HG03139 (cell line): ENCODE measurements around the gene UBE2V1.
"Not testable (repeated sequence)": the region's sequence is repeated elsewhere in the genome, so short reads cannot be mapped to it uniquely, and the experiment has no call there.

Experiments used
- ATAC-seq: cut with Tn5 transposase; IDR thresholded peaks from one replicate; pipeline ENCODE4 v1.9.1; 2021; ENCODE audit not compliant: unreplicated experiment

UBE2V1 gene

DNA sequence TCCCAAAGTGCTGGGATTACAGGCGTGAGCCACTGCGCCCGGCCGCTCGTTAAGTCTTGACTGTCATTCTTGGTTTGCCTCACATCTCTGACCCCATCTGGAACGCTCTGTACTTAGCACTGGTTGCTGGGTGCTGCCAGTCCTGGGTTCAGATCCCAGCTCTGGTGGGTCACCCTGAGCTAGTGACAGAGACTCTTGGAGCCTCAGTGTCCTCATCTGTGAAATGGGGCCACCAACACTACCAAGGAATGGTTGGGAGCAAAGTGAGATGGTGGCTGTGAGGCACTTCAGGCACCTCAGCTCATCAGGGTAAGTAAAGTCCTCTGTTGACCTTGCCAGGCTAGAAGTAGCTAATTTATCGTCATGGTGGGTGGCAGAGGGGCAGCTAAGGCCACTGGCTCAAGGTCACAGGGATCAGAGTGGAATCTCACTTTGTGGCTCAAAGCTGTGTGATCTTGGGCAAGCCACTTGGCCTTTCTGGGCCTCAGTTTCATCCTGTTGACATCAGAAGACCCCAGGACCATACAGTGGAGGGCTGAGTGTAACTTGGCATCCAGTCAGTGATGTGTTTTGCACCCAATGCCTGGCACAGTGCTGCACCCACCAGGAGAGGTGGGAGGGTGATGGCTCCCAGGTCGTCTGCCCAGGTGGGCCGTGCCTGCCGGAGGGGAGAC lies 46.7 kb downstream of the UBE2V1 start:
- ATAC-seq: no peak

GRCh38 chr20:50065325-50065615 lies 47.7 kb downstream of the UBE2V1 start:
- no peak for ATAC-seq

GRCh38 chr20:50063763-50064162 lies 49.2 kb downstream of the UBE2V1 start:
- not testable (repeated sequence) for ATAC-seq

GRCh38 chr20:50062006-50062838 lies 50.7 kb downstream of the UBE2V1 start:
- no peak for ATAC-seq

DNA sequence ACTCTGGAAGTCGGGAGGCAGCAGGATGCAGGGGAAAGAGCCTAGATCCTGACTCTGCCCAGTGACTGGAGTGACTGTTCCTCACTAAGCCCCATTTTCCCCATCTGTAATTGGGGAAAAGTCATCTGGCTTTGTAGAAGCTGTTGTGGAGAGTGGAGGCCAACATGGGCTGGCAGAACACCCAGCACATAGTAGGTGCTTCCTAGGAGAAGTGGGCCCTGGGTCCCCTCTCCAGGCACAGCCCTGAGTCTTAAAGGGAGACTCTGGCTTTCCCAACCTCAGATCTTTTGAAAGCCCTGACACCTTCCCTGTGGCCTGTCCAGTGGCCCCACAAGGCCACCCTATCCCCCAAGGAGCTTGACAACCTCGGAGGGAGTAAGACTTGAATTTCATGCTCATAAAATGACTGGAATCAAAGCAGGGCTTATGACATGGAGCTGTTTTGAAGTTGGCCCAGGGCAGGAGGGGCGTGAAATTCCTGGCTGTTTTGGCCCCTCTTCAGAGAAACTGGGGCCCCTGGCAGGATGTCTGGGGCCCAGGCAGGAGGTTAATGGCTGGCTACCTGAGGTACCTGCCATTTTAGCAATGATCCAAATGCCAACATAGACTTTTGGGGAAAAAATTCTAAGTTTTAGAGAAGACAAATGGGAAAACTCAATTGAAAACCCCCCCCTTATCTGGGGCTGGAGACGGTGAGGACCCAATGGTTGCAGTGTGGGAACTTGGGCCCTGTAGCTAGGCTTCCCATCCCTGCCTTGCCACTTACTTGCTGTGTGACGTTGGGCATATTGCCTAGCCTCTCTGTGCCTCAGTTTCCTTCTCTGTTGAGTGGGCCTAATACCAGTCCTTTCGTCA lies 51.6 kb downstream of the UBE2V1 start:
- ATAC-seq: no peak

- ATAC-seq: no peak
Observed at GRCh38 chr20:50058662-50059402, 54.1 kb downstream of the UBE2V1 start.

DNA sequence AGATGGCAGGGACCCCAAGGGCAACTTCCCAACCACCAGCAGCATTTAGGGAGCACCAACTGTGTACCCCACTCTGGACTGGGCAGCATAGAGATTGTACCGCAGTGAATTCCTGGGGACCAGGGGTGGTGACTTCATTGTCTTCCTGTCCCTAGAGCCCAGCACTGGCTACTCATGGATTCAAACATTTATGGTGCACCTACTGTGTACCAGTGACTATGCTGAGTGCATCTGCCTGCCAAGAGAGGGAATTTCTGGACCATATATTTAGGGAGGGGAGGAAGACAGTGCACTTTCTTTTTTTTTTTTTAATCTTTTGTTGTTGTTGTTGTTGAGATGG lies 55.3 kb downstream of the UBE2V1 start:
- ATAC-seq: no peak

DNA sequence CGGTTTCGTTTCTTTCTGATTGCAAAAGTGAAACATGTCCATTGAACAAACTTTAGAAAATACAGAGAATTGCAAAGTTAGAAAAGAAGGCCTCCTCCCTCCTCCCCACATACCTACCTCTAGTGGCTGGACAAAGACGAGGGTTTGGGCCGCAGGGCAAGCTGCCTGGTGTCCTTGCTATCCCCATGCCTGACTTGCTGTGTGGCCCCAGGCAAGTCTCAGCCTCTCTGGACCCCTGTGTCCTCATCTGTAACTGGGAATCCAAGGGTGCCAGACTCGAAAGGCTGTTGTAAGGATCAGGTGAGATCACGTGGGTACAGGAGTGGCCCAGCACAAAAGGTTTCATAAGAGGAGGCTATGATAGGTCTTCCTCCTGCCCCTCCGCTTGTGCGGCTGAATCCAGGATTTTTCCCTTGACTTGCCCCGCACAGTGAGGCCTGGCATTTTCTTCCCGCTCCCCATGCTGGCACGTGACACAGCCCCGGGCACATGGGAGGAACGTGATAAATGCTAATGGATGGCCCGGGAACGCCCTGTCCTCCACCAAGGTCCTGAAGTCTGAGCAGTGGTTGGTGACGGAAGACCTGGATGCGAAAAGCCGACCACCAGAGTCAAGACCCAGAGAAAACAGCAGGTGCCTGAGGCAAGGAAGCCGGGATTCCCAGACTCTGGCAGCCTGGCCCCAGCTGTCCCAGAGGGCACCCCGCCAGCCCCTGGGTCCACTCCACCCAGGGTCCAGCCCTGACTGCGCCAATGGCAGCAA lies 55.8 kb downstream of the UBE2V1 start:
- no peak for ATAC-seq

GRCh38 chr20:50056408-50056926 lies 56.5 kb downstream of the UBE2V1 start:
- ATAC-seq: no peak

DNA sequence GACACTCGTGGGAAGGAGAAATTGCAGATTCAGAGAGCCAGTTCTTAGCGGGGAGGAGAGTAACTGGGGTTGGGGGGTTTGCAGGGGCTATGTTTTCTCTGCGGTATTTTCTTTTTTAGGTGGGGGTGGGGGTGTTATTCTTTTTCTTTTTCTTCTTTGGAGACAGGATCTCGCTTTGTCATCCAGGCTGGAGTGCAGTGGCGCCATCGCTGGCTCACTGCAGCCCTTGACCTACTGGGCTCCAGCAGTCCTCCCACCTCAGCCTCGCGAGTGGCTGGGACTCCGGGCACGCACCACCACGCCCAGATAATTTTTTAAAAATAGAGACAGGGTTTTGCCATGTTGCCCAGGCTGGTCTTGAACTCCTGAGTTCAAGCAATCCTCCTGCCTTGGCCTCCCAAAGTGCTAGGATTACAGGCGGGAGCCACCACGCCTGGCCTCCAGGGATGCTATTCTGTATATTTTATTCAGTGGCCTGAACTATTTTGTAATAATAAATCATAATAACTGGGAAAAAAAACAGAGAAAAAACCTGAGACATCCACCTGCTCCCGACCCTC lies 57.3 kb downstream of the UBE2V1 start:
- no peak for ATAC-seq

DNA sequence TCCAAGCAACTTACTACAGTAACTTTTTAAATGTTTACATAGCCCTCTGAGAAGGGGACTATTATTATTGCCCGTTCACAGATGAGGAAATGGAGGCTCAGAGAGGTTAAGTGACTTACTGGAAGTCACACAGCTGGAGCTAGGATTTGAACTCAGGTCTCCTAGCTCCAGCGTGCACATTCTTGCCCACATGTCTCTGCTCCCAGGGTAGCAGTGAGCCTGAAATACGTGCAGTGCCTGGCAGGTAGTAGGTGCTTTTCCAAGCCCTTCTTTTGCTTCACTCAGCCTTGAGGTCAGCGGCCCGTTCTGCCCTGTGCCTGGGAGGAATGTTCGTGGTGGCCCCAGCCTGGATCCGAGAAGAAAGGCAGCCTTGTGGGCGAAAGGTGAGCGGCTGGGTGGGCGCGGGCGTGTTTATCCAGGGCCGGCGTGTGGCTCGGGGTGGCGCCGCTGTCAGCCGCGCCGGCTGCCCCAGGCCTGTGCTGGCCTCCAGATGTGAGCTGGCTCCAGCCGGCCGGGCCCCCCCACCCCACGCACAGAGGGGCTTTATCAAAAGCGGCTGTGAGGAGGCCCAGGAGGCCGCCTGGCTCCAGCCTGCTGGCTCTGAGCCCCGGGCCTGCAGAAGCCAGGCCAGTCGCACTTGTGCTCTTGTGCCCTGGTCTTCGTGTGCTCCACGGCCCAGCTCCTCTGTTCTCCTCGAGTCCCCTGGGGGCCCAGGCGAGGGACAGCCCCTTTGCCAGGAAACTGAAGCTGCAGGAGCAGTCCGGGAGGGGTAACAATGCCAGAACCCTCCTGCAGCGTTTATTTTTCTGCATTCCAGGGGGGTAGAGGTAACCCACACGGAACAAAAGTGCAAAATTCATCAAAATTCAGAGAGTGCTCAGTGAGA lies 58.1 kb downstream of the UBE2V1 start:
- ATAC-seq: no peak

DNA sequence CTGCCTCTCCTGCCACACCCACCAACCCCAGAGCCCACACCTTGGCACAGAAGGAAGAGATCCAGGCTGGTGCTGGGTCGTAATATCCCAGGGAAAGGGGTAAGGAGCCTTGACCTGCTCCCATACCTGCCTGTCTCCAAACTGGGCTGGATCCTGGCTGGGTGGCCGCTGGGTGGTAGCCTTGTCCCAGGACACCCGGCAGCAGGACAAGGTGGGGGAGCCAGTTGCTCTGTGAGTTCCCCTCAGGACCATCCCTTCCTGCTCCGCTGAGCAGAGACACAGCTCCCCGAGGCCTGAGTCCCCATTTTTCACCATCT lies 58.8 kb downstream of the UBE2V1 start:
- ATAC-seq: no peak

DNA sequence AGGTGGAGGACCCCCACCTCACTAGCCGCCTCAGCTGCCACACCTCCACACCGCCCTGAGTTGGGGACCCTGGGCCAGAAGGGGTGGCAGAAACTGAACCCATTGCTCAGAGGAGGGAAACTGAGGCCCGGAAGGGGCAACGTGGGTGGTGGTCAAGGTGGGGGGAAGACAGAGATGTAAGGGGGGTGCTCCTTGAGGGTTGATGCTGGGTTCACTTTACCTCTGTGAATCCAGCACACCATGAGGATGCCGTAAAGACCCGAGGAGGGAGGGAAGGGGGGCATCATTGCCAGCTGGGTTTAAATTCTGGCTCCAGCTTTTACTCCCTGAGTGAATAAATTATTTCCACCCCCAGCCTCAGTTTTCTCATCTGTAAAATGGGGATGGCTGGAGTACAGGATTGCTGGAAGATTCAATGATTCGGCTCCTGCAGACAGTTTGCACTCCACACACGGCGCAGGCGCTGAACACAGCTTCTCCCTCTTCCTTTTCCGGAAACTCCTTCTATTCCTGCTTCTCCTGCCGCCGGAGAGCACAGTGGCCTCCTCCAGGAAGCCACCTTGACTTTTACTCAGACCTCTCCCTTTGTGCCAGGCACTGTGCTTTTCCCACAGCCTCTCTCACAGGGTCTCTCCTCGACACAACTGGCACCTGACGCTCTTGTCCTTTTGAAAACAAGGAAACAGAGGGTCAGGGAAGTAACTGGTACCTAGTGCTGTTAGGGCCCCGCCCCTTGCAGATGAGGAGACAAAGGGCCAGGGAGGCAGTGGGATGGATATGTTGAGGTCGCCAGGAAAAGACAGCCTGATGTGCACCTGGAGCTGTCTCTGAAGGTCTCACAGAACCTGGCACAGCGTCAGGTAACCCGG lies 59.4 kb downstream of the UBE2V1 start:
- ATAC-seq: no peak

GRCh38 chr20:50052550-50053361 lies 60.2 kb downstream of the UBE2V1 start:
- no peak for ATAC-seq

- no peak for ATAC-seq
Observed at GRCh38 chr20:50050660-50051308, 62.2 kb downstream of the UBE2V1 start.

- no peak for ATAC-seq
Observed at GRCh38 chr20:50050214-50050613, 62.7 kb downstream of the UBE2V1 start.
